ENCODE measurements around the gene CASR. TPM values are rescaled to one million over a fixed set of nuclear protein-coding genes. Genes with fewer than 3 reads are reported as not detected.

Gene CASR
- total and polyA plus RNA-seq, 2 of the 4 experiments (the other 2 are of a cell fraction), result not detected

- POLR2A ChIA-PET (ENCODE audit: unreplicated experiment), result no interaction called here
- BruUV-seq (replicated peaks), result no TSS peak
- Histone ChIP-seq H4K20me1 (ENCODE audit: insufficient read depth, low read length) (no peaks in the 10 kb centered on the region), H3K14ac (replicated peaks; ENCODE audit: low read depth, low read length) (no peak overlapping the region), H3K27me3 (ENCODE audit: control insufficient read depth, insufficient read depth, low read length) (peaks cover 7% of the 10 kb centered on the region), H2BK120ac (ENCODE audit: low read depth, low read length) (no peak overlapping the region), H2BK15ac (ENCODE audit: low read depth, low read length) (no peak overlapping the region), H3K36me3 (ENCODE audit: control insufficient read depth, insufficient read depth, low read length) (no peaks in the 10 kb centered on the region), H3K4me1 (ENCODE audit: control insufficient read depth, insufficient read depth, low read length) (no peaks in the 10 kb centered on the region), H3K9ac (ENCODE audit: low read depth, low read length) (no peak overlapping the region), H3K9me3 (ENCODE audit: control insufficient read depth, insufficient read depth, low read length) (no peaks in the 10 kb centered on the region), H3K9me1 (ENCODE audit: insufficient read depth, low read length) (no peaks in the 10 kb centered on the region), H3K4me2 (ENCODE audit: low read depth, low read length) (no peak overlapping the region), H4K5ac (ENCODE audit: low read depth, low read length) (no peak overlapping the region), H3K27ac (ENCODE audit: insufficient read depth, low read length) (no peak overlapping the region), H3K18ac (ENCODE audit: low read depth, low read length) (no peak overlapping the region), H4K91ac (ENCODE audit: insufficient read depth, low read depth, low read length) (no peak overlapping the region), H2BK5ac (ENCODE audit: low read depth, low read length, poor library complexity, severe bottlenecking) (no peak overlapping the region), H3K4me3 (ENCODE audit: insufficient read depth, low read depth, low read length) (no peak overlapping the region), H2AK9ac (replicated peaks; ENCODE audit: low read depth, low read length, poor library complexity) (no peak overlapping the region), H2AK5ac (ENCODE audit: low read depth, low read length) (no peak overlapping the region), H3K23ac (ENCODE audit: low read depth, low read length) (no peak overlapping the region), H2BK20ac (ENCODE audit: low read depth, low read length) (no peak overlapping the region), H3K56ac (ENCODE audit: extremely low read depth, insufficient read depth, low read length) (no peak overlapping the region), H4K8ac (ENCODE audit: low read depth in 2 of 2, low read length in 2 of 2) (no peak overlapping the region), H3K79me1 (ENCODE audit: low read depth in 1 of 2, low read length in 2 of 2) (no peaks in the 10 kb centered on the region), H2AFZ (replicated peaks; ENCODE audit: low read length, poor library complexity) (no peak overlapping the region), H3K4ac (ENCODE audit: low read depth, low read length) (no peak overlapping the region)
- TF ChIP-seq SMC3 (IDR thresholded peaks at IDR 0.05; ENCODE audit: low read depth, low read length) (no peak), MAFK (IDR thresholded peaks at IDR 0.05; ENCODE audit: low read depth, low read length) (no peak), CEBPB (IDR thresholded peaks at IDR 0.05; ENCODE audit: low read depth, low read length) (no peak), CHD1 (IDR thresholded peaks at IDR 0.05; ENCODE audit: low read depth, low read length) (no peak), POLR2A (IDR thresholded peaks at IDR 0.05; ENCODE audit: low read depth, low read length) (no peak), MAZ (IDR thresholded peaks at IDR 0.05; ENCODE audit: borderline replicate concordance, low read depth, low read length) (no peak), FOS (IDR thresholded peaks at IDR 0.05; ENCODE audit: low read depth, low read length) (no peak), RFX5 (IDR thresholded peaks at IDR 0.05; ENCODE audit: low read depth, low read length) (no peak), RAD21 (IDR thresholded peaks at IDR 0.05; ENCODE audit: low read length) (no peak), MXI1 (IDR thresholded peaks at IDR 0.05; ENCODE audit: borderline replicate concordance, low read depth, low read length) (no peak), RCOR1 (IDR thresholded peaks at IDR 0.05; ENCODE audit: insufficient replicate concordance, low read length) (no peak), NFE2L2 (IDR thresholded peaks at IDR 0.05; ENCODE audit: low read depth, low read length) (no peak), CTCF (conservative IDR thresholded peaks at IDR 0.05; ENCODE audit: low read depth, low read length) (no peak), BHLHE40 (IDR thresholded peaks at IDR 0.05; ENCODE audit: low read depth, low read length) (no peak)
- TF ChIP-seq, protein P1, sequence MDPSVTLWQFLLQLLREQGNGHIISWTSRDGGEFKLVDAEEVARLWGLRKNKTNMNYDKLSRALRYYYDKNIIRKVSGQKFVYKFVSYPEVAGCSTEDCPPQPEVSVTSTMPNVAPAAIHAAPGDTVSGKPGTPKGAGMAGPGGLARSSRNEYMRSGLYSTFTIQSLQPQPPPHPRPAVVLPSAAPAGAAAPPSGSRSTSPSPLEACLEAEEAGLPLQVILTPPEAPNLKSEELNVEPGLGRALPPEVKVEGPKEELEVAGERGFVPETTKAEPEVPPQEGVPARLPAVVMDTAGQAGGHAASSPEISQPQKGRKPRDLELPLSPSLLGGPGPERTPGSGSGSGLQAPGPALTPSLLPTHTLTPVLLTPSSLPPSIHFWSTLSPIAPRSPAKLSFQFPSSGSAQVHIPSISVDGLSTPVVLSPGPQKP (IDR thresholded peaks at IDR 0.05; ENCODE audit: borderline replicate concordance, low read depth, low read length), result no peak
- TF ChIP-seq, protein P2, sequence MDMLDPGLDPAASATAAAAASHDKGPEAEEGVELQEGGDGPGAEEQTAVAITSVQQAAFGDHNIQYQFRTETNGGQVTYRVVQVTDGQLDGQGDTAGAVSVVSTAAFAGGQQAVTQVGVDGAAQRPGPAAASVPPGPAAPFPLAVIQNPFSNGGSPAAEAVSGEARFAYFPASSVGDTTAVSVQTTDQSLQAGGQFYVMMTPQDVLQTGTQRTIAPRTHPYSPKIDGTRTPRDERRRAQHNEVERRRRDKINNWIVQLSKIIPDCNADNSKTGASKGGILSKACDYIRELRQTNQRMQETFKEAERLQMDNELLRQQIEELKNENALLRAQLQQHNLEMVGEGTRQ (IDR thresholded peaks at IDR 0.05; ENCODE audit: low read depth, low read length), result no peak
- no peak for ATAC-seq (ENCODE audit: low read depth)
- intact Hi-C loops (cut with micrococcal nuclease) (no loop called here), dilution Hi-C loops (cut with HindIII; ENCODE audit: low sequenced_read_pairs, unreplicated experiment) (no loop called here), in situ Hi-C loops (cut with MboI; ENCODE audit: low sequenced_read_pairs) (no loop called here)
- no peak for DNase-seq
- no CpG with 5 or more reads among the region's 4 CpGs for WGBS, 2 experiments (ENCODE audit: extremely low coverage in 2 of 2, insufficient read length in 1 of 2)
- CTCF ChIA-PET, result no interaction called here
These were observed 49.0 kb downstream of the CASR start for GRCh38 chr3:122232485-122232884.

Data from IMR-90 (cell line).